ENCODE measurements around the gene ZNF350. TPM values are rescaled to one million over a fixed set of nuclear protein-coding genes. Genes with fewer than 3 reads are reported as not detected.
A peak's percentile ranks its signal among the peaks of the same experiment; 100 is the strongest.

The ZNF350 gene
- polyA plus RNA-seq, 1 donor from 2014 or later, result 18.9 TPM

DNA sequence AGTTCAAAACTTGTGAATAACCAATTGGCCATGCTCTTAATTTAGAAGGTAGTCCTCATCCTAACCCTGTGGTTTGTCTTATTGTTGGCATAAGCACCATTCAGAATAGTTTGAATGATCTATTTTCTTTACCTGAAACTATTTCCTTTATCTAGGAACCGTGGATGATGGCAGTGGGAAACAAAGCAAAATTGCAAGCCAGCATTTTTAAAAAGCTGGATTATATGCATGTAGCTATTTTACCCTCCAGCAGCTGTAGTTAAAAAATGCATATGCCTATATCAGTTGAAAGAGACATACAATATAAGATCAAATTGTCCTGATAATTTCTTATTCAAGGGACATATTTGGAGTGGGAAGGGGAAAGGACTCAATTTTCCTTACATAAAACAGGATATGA, 40.0 kb downstream of the ZNF350 start:
- H3K36me3 Mint-ChIP-seq, result peaks cover 33% of the 10 kb centered on the region
- H3K27me3 Mint-ChIP-seq, result no peaks in the 10 kb centered on the region
- H3K27ac Mint-ChIP-seq, result no peak overlapping the region
- H3K9me3 Mint-ChIP-seq, result peaks cover 29 to 65% (median 53%) of the 10 kb centered on the region in 3 donors
- H3K4me1 Mint-ChIP-seq, result peaks cover 0 to 1% (median 0%) of the 10 kb centered on the region in 3 donors
- peak overlapping the region in 1 of 4 donors; percentile 12 for H3K4me3 Mint-ChIP-seq

DNA sequence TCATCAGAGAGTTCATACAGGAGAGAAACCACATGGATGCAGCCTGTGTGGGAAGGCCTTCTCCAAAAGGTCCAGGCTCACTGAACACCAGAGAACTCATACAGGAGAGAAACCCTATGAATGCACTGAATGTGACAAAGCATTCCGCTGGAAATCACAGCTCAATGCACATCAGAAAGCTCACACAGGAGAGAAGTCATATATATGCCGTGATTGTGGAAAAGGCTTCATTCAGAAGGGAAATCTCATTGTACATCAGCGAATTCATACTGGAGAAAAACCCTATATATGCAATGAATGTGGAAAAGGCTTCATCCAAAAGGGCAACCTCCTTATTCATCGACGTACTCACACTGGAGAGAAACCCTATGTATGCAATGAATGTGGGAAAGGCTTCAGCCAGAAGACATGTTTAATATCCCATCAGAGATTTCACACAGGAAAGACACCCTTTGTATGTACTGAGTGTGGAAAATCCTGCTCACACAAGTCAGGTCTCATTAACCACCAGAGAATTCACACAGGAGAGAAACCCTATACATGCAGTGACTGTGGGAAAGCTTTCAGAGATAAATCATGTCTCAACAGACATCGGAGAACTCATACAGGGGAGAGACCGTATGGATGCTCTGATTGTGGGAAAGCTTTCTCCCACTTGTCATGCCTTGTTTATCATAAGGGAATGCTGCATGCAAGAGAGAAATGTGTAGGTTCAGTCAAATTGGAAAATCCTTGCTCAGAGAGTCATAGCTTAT, 41.7 kb downstream of the ZNF350 start:
- Mint-ChIP-seq H3K27ac (peak overlapping the region in 1 of 3 donors; percentile 53), H3K4me3 (no peak overlapping the region), H3K4me1 (peaks cover 0 to 1% (median 0%) of the 10 kb centered on the region in 3 donors), H3K27me3 (peaks cover 1% of the 10 kb centered on the region), H3K36me3 (peaks cover 46% of the 10 kb centered on the region), H3K9me3 (peaks cover 39 to 71% (median 51%) of the 10 kb centered on the region in 3 donors)

GRCh38 chr19:51938936-51939335, 47.7 kb downstream of the ZNF350 start:
- Mint-ChIP-seq H3K27ac (no peak overlapping the region), H3K4me1 (peaks cover 0 to 1% (median 0%) of the 10 kb centered on the region in 3 donors), H3K36me3 (peaks cover 66% of the 10 kb centered on the region), H3K4me3 (no peak overlapping the region), H3K9me3 (peaks cover 34 to 52% (median 47%) of the 10 kb centered on the region in 3 donors), H3K27me3 (peaks cover 1% of the 10 kb centered on the region)

DNA sequence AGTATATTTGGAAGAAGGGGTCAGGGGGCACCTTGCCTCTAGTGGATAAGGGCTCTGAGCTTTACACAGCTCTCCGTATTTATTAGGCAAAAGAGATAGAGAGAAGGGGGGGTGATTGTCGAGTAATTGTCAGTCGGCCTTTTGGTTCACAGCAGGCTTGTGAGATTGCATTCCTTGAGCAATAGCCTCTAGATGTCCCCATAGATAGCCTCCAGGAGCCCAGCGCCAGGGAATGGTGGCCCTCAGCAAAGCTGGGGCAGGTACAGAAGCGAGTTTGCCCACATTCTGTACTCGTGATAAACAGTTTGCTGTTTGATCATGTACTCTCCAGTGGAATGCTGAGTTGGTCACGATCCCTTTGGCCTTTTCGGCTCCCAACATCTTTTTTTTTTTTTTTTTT, 54.7 kb downstream of the ZNF350 start:
- peaks cover 10 to 13% (median 12%) of the 10 kb centered on the region in 3 donors for H3K4me1 Mint-ChIP-seq

GRCh38 chr19:51927859-51928258, 58.8 kb downstream of the ZNF350 start:
- no peaks in the 10 kb centered on the region for H3K27me3 Mint-ChIP-seq
- peaks cover 23% of the 10 kb centered on the region for H3K36me3 Mint-ChIP-seq
- peaks cover 17 to 41% (median 34%) of the 10 kb centered on the region in 3 donors for H3K9me3 Mint-ChIP-seq
- peak overlapping the region; percentile 31 to 96 (median 79) for H3K27ac Mint-ChIP-seq
- peak overlapping the region; percentile 94 to 100 (median 99) for H3K4me3 Mint-ChIP-seq
- peaks cover 10 to 15% (median 15%) of the 10 kb centered on the region in 3 donors for H3K4me1 Mint-ChIP-seq

More for the DNA sequence above, 54.7 kb downstream of the ZNF350 start:
- Mint-ChIP-seq H3K27ac (peak overlapping the region in 2 of 3 donors; percentile 20 to 25), H3K27me3 (no peaks in the 10 kb centered on the region), H3K9me3 (peaks cover 17 to 34% (median 28%) of the 10 kb centered on the region in 3 donors), H3K36me3 (peaks cover 38% of the 10 kb centered on the region), H3K4me3 (peak overlapping the region in 1 of 4 donors; percentile 4)

DNA sequence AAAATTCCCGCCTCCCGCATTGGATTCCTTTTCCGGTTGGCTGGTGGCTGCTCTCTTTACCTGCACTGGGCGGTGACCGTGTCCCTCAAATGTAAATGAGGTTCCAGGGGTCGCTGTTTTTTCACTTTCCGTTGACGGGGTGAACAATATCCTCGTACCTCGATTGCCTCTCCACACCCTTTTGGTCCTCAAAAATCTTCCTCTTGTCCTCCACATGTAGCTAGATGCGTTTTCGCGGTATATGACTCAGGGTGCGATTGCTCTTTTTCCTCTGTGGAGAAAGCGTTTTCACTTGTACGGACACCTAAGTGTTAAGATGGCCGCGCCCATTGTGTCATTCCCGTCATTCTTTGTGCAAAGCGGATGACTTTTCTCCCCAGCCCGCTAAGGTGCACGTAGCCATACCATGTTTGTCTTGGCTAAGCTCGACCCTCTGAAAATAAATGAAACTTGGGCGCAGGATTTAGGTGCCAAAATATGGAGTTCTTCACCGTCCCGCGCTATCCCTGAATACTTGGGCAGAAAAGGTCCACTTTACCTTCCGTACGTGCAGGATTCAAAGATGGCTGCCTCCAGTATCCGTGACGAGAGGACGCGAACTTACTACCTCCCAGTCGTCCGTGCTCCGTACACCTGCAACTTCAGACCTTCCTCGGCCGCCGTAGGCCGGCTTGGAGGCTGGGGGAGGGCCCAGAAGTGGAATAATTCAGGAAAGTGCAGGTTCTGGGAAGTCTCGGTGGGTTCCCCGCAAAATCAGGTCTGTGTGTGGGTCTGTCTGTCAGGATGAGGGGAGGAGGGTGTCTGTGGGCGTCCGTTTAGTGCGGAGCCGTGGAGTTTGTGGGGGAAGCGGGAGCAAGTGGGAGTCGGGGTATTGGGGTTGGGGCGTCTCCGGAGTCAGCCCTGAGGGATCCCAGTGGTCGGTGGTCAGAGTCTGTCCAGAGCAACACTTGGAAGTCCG, 59.6 kb downstream of the ZNF350 start, which contains the start of gene ZNF613:
ZNF613 (plus strand) TSS at position 689 of the 958 bp plus-strand sequence. CDS start 8,749 bp downstream, outside the sequence.
- H3K4me1 Mint-ChIP-seq, result peaks cover 10 to 15% (median 15%) of the 10 kb centered on the region in 3 donors
- no peaks in the 10 kb centered on the region for H3K27me3 Mint-ChIP-seq
- peaks cover 17 to 41% (median 37%) of the 10 kb centered on the region in 3 donors for H3K9me3 Mint-ChIP-seq
- H3K4me3 Mint-ChIP-seq, result peak within 1 kb of the TSS; percentile 94 to 100 (median 99)
- peaks cover 23% of the 10 kb centered on the region for H3K36me3 Mint-ChIP-seq
- peak within 1 kb of the TSS; percentile 79 to 96 (median 94) for H3K27ac Mint-ChIP-seq

GRCh38 chr19:51926426-51926783, 60.2 kb downstream of the ZNF350 start:
- H3K27ac Mint-ChIP-seq, result peak overlapping the region in 2 of 3 donors; percentile 79 to 94
- peak overlapping the region; percentile 94 to 100 (median 99) for H3K4me3 Mint-ChIP-seq
- peaks cover 17% of the 10 kb centered on the region for H3K36me3 Mint-ChIP-seq
- H3K4me1 Mint-ChIP-seq, result peaks cover 6 to 15% (median 15%) of the 10 kb centered on the region in 3 donors
- no peaks in the 10 kb centered on the region for H3K27me3 Mint-ChIP-seq
- peaks cover 16 to 40% (median 34%) of the 10 kb centered on the region in 3 donors for H3K9me3 Mint-ChIP-seq

DNA sequence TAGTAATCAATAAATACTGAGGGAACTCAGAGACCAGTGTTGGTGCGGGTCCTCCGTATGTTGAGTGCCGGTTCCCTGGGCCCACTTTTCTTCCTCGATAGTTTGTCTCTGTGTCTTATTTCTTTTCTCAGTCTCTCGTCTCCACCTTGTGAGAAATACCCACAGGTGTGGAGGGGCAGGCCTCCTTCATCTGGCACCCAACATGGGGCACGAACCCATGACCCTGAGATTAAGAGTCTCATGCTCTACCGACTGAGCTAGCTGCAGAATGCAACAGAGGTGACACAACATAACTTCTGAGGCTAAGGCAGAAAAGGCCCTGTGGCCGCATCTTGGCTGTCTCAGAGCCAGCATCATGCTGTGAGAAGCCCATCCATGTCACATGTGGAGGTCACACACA, 64.7 kb downstream of the ZNF350 start:
- no peak overlapping the region for H3K4me3 Mint-ChIP-seq
- H3K27me3 Mint-ChIP-seq, result no peaks in the 10 kb centered on the region
- peaks cover 0 to 4% (median 2%) of the 10 kb centered on the region in 3 donors for H3K4me1 Mint-ChIP-seq
- peaks cover 7% of the 10 kb centered on the region for H3K36me3 Mint-ChIP-seq
- H3K9me3 Mint-ChIP-seq, result peaks cover 15 to 59% (median 41%) of the 10 kb centered on the region in 3 donors
- no peak overlapping the region for H3K27ac Mint-ChIP-seq

DNA sequence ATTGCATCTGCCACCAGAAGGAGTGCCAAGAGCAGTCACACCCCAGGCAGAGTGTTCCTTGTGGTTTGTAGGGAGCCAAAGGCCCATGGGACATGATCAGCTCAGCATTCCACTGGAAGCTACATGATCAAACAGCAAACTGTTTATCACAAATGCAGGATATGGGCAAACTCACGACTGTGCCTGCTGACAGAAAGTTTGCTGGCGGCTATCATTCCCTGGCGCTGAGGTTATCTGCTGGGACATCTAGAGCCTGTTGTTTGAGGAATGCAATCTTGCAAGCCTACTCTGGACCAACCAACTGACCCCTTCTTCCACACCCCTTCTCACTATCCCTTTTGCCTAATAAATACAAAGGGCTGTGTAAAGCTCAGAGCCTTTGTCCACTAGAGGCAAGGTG, 67.0 kb downstream of the ZNF350 start:
- H3K4me1 Mint-ChIP-seq, result peaks cover 0 to 1% (median 1%) of the 10 kb centered on the region in 3 donors
- no peak overlapping the region for H3K4me3 Mint-ChIP-seq
- H3K9me3 Mint-ChIP-seq, result peaks cover 9 to 52% (median 44%) of the 10 kb centered on the region in 3 donors
- no peak overlapping the region for H3K27ac Mint-ChIP-seq
- no peaks in the 10 kb centered on the region for H3K27me3 Mint-ChIP-seq
- H3K36me3 Mint-ChIP-seq, result peaks cover 9% of the 10 kb centered on the region

- peaks cover 8% of the 10 kb centered on the region for H3K36me3 Mint-ChIP-seq
- H3K27ac Mint-ChIP-seq, result no peak overlapping the region
- no peaks in the 10 kb centered on the region for H3K27me3 Mint-ChIP-seq
- peaks cover 21 to 57% (median 50%) of the 10 kb centered on the region in 3 donors for H3K9me3 Mint-ChIP-seq
- H3K4me3 Mint-ChIP-seq, result peak overlapping the region in 1 of 4 donors; percentile 67
- peaks cover 0 to 1% (median 1%) of the 10 kb centered on the region in 3 donors for H3K4me1 Mint-ChIP-seq
Observed at GRCh38 chr19:51916167-51916566, 70.5 kb downstream of the ZNF350 start.

- Mint-ChIP-seq H3K27ac (no peak overlapping the region), H3K9me3 (peaks cover 18 to 50% (median 46%) of the 10 kb centered on the region in 3 donors), H3K4me3 (no peak overlapping the region), H3K36me3 (peaks cover 8% of the 10 kb centered on the region), H3K4me1 (peaks cover 0 to 1% (median 1%) of the 10 kb centered on the region in 3 donors), H3K27me3 (no peaks in the 10 kb centered on the region)
Observed at GRCh38 chr19:51915324-51915867, 71.2 kb downstream of the ZNF350 start.

All from IgD-negative memory B cell (primary cell).